GM12878 (cell line): Measurements from ENCODE around the gene WDR77. TPM values are rescaled to one million over a fixed set of nuclear protein-coding genes. Genes with fewer than 3 reads are reported as not detected.

Experiments used
- ASH2L ChIP-seq: fragments of 300-600, 200-600 bp; sonication (generic); IDR thresholded peaks from 2 replicates; pipeline ENCODE4 v1.6.1; 2017; ENCODE audit warnings: low read depth, mild to moderate bottlenecking, borderline replicate concordance
- ATF7 ChIP-seq: fragments of 450-650 bp; IDR thresholded peaks from 2 replicates; pipeline ENCODE4 v1.6.1; 2016; ENCODE audit warnings: low read depth, mild to moderate bottlenecking
- CBX3 ChIP-seq: fragments of 200-600 bp; sonication (generic); IDR thresholded peaks from 2 replicates; pipeline ENCODE4 v1.6.1; 2016; ENCODE audit warnings: low read depth, borderline replicate concordance
- FOS ChIP-seq: IDR thresholded peaks from 3 replicates; pipeline ENCODE4 v1.6.1; 2011; ENCODE audit warnings: borderline replicate concordance; ENCODE audit not compliant: insufficient read length; ENCODE audit errors: extremely low read depth
- FOXM1 ChIP-seq: IDR thresholded peaks from 2 replicates; pipeline ENCODE4 v1.6.1; 2012; ENCODE audit warnings: low read depth, mild to moderate bottlenecking, inconsistent platforms, low read length, moderate library complexity
- GABPA ChIP-seq: IDR thresholded peaks from 2 replicates; pipeline ENCODE4 v1.6.1; 2014; ENCODE audit warnings: antibody characterized with exemption, low read depth, mild to moderate bottlenecking, inconsistent platforms
- NBN ChIP-seq: fragments of 450-650 bp; IDR thresholded peaks from 2 replicates; pipeline ENCODE4 v1.6.1; 2016
- PAX5 ChIP-seq: IDR thresholded peaks from 2 replicates; pipeline ENCODE4 v1.6.1; 2011; ENCODE audit warnings: low read depth, low read length, borderline replicate concordance
- RAD51 ChIP-seq: fragments of 450-650 bp; IDR thresholded peaks from 2 replicates; pipeline ENCODE4 v1.6.1; 2016; ENCODE audit warnings: moderate library complexity, mild to moderate bottlenecking, inconsistent platforms
- RBBP5 ChIP-seq: fragments of 200-600 bp; sonication (generic); conservative IDR thresholded peaks from 2 replicates; pipeline ENCODE4 v1.6.1; 2016
- YY1 ChIP-seq: IDR thresholded peaks from 2 replicates; pipeline ENCODE4 v1.6.1; 2011; ENCODE audit warnings: low read depth, mild to moderate bottlenecking, low read length
- ZZZ3 ChIP-seq: IDR thresholded peaks from 2 replicates; pipeline ENCODE4 v1.6.1; 2011; ENCODE audit warnings: low read depth; ENCODE audit not compliant: control insufficient read depth, insufficient read length
- polyA plus RNA-seq, 11 experiments: library from polyadenylated mRNA; depleted of rRNA in 4 of 11; unstranded in 6 of 11; stranded (reverse) in 5 of 11; fragments of >200 nt; fragmentation: Nextera tagmentation in 4 of 11; fragmentation: Illumina TruSeq in 1 of 11; extraction: Ambion mirVana in 4 of 11; extraction: Trizol in 1 of 11; gene quantifications; 1 replicate in 1 of 11; 2 replicates in 10 of 11; pipeline versions ENCODE4 v1.2.1 to v1.2.3, GENCODE V29; 2011 to 2016; ENCODE audit warnings: inconsistent platforms in 2 of 11, missing spikeins in 2 of 11, low read depth in 1 of 11
- total RNA-seq, 4 experiments: library from RNA; depleted of rRNA in 3 of 4; stranded (reverse); fragments of >200 nt in 3 of 4; fragmentation: Illumina TruSeq in 1 of 4; extraction: Trizol in 1 of 4; gene quantifications; 2 replicates each; pipeline versions ENCODE4 v1.2.1 to v1.2.3, GENCODE V29; 2013 to 2021
- TF ChIP-seq, protein P1 (sequence below): fragments of 450-650 bp; IDR thresholded peaks from 2 replicates; pipeline ENCODE4 v1.6.1; 2018; ENCODE audit warnings: borderline replicate concordance, mild to moderate bottlenecking; ENCODE audit not compliant: partially characterized antibody
- TF ChIP-seq, protein P2 (sequence below): IDR thresholded peaks from 2 replicates; pipeline ENCODE4 v1.6.1; 2011; ENCODE audit warnings: low read depth, mild to moderate bottlenecking, low read length, moderate library complexity, borderline replicate concordance; ENCODE audit errors: extremely low read depth
- TF ChIP-seq, protein P3 (sequence below): fragments of 450-650 bp; conservative IDR thresholded peaks from 2 replicates; pipeline ENCODE4 v1.6.1; 2017; ENCODE audit warnings: mild to moderate bottlenecking, moderate library complexity
- TF ChIP-seq, protein P4 (sequence below): fragments of 450-650 bp; IDR thresholded peaks from 2 replicates; pipeline ENCODE4 v1.6.1; 2017; ENCODE audit warnings: mild to moderate bottlenecking, moderate library complexity
- TF ChIP-seq, protein P5 (sequence below): IDR thresholded peaks from 2 replicates; pipeline ENCODE4 v1.6.1; 2011; ENCODE audit warnings: borderline replicate concordance, low read depth, mild to moderate bottlenecking, moderate library complexity, mixed read lengths, low read length; ENCODE audit not compliant: insufficient read depth; ENCODE audit errors: extremely low read length

The WDR77 gene
- total and polyA plus RNA-seq, 10 of the 15 experiments (the other 5 are each of a cell fraction or from before 2014, with no cell fraction given): 12.7 to 167 (median 67.1) TPM

DNA sequence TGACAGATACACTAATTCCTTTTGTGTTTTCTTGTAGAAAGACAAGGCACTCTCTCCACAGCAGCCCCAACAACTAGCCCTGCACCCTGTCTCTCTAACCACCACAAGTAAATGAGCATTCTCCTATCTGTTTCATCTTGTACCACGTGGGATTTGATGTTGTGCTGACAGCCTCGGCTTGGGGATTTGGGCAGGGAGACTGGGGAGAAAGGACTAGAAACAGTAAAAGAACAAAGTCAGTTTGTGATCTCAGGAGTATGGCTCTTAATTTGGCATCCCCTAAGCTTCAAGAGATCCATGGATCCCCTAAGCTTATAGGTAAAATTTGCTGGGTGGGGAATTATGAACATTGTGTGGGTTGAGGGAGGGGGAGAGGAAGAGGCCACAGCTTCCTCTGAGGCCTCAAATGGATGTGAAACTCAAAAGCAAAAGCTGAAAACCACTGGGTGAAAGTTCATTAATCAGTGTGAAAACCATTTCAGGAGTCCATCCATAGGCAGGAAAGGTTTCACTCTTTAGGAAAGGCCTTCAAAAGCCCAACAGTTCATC lies 27.8 kb upstream of the WDR77 start (continued):
- TF ChIP-seq, protein P1, sequence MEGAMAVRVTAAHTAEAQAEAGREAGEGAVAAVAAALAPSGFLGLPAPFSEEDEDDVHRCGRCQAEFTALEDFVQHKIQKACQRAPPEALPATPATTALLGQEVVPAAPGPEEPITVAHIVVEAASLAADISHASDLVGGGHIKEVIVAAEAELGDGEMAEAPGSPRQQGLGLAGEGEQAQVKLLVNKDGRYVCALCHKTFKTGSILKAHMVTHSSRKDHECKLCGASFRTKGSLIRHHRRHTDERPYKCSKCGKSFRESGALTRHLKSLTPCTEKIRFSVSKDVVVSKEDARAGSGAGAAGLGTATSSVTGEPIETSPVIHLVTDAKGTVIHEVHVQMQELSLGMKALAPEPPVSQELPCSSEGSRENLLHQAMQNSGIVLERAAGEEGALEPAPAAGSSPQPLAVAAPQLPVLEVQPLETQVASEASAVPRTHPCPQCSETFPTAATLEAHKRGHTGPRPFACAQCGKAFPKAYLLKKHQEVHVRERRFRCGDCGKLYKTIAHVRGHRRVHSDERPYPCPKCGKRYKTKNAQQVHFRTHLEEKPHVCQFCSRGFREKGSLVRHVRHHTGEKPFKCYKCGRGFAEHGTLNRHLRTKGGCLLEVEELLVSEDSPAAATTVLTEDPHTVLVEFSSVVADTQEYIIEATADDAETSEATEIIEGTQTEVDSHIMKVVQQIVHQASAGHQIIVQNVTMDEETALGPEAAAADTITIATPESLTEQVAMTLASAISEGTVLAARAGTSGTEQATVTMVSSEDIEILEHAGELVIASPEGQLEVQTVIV: no peak
- TF ChIP-seq GABPA: 0 out of 2 replicates have a peak, but pooled peaks have one; percentile 9
- TF ChIP-seq YY1: 0 out of 2 replicates have a peak, but pooled peaks have one; percentile 19
- TF ChIP-seq, protein P2, sequence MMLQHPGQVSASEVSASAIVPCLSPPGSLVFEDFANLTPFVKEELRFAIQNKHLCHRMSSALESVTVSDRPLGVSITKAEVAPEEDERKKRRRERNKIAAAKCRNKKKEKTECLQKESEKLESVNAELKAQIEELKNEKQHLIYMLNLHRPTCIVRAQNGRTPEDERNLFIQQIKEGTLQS: peak; percentile 20; the same call in 1 of the 2 replicates
- TF ChIP-seq RAD51: peak; percentile 88
- peak; percentile 46; the same call in 1 of the 2 replicates for TF ChIP-seq ATF7
- TF ChIP-seq PAX5: peak; percentile 31; the same call in 1 of the 2 replicates
- TF ChIP-seq, protein P3, sequence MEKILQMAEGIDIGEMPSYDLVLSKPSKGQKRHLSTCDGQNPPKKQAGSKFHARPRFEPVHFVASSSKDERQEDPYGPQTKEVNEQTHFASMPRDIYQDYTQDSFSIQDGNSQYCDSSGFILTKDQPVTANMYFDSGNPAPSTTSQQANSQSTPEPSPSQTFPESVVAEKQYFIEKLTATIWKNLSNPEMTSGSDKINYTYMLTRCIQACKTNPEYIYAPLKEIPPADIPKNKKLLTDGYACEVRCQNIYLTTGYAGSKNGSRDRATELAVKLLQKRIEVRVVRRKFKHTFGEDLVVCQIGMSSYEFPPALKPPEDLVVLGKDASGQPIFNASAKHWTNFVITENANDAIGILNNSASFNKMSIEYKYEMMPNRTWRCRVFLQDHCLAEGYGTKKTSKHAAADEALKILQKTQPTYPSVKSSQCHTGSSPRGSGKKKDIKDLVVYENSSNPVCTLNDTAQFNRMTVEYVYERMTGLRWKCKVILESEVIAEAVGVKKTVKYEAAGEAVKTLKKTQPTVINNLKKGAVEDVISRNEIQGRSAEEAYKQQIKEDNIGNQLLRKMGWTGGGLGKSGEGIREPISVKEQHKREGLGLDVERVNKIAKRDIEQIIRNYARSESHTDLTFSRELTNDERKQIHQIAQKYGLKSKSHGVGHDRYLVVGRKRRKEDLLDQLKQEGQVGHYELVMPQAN: 0 out of 2 replicates have a peak, but pooled peaks have one; percentile 46
- TF ChIP-seq, protein P4, sequence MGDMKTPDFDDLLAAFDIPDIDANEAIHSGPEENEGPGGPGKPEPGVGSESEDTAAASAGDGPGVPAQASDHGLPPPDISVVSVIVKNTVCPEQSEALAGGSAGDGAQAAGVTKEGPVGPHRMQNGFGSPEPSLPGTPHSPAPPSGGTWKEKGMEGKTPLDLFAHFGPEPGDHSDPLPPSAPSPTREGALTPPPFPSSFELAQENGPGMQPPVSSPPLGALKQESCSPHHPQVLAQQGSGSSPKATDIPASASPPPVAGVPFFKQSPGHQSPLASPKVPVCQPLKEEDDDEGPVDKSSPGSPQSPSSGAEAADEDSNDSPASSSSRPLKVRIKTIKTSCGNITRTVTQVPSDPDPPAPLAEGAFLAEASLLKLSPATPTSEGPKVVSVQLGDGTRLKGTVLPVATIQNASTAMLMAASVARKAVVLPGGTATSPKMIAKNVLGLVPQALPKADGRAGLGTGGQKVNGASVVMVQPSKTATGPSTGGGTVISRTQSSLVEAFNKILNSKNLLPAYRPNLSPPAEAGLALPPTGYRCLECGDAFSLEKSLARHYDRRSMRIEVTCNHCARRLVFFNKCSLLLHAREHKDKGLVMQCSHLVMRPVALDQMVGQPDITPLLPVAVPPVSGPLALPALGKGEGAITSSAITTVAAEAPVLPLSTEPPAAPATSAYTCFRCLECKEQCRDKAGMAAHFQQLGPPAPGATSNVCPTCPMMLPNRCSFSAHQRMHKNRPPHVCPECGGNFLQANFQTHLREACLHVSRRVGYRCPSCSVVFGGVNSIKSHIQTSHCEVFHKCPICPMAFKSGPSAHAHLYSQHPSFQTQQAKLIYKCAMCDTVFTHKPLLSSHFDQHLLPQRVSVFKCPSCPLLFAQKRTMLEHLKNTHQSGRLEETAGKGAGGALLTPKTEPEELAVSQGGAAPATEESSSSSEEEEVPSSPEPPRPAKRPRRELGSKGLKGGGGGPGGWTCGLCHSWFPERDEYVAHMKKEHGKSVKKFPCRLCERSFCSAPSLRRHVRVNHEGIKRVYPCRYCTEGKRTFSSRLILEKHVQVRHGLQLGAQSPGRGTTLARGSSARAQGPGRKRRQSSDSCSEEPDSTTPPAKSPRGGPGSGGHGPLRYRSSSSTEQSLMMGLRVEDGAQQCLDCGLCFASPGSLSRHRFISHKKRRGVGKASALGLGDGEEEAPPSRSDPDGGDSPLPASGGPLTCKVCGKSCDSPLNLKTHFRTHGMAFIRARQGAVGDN: no peak
- peak; percentile 56; the same call in 1 of the 2 replicates for TF ChIP-seq FOXM1
- TF ChIP-seq ASH2L: peak; percentile 98
- TF ChIP-seq, protein P5, sequence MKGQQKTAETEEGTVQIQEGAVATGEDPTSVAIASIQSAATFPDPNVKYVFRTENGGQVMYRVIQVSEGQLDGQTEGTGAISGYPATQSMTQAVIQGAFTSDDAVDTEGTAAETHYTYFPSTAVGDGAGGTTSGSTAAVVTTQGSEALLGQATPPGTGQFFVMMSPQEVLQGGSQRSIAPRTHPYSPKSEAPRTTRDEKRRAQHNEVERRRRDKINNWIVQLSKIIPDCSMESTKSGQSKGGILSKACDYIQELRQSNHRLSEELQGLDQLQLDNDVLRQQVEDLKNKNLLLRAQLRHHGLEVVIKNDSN: peak; percentile 62
- no peak for TF ChIP-seq CBX3
- no peak for TF ChIP-seq ZZZ3
- TF ChIP-seq FOS: no peak
- TF ChIP-seq NBN: peak; percentile 79
- TF ChIP-seq RBBP5: peak; percentile 74; the same call in 1 of the 2 replicates
